Measurements from ENCODE around the gene METTL21A. TPM values are rescaled to one million over a fixed set of nuclear protein-coding genes. Genes with fewer than 3 reads are reported as not detected.

Gene METTL21A
- total and polyA plus RNA-seq, 2 of the 13 experiments (the other 11 are each of a cell fraction or from before 2014, with no cell fraction given), result 42.4 to 61.2 TPM

- no peak for TF ChIP-seq YY1 (IDR thresholded peaks at IDR 0.05; ENCODE audit: insufficient read depth, insufficient replicate concordance, low read depth, low read length)
- no peak for TF ChIP-seq SOX6 (IDR thresholded peaks at IDR 0.05)
- no peak for TF ChIP-seq SOX6 (CRISPR knock-in tag; IDR thresholded peaks at IDR 0.05)
- Histone ChIP-seq H3K4me1 (ENCODE audit: insufficient read depth, low read length) (no peaks in the 10 kb centered on the region), H3K27me3 (ENCODE audit: control insufficient read depth in 1 of 2, insufficient read depth in 2 of 2, low read length in 2 of 2) (no peaks in the 10 kb centered on the region), H2AFZ (ENCODE audit: low read length) (no peak overlapping the region), H3K4me3 (replicated peaks in 1 of 3; ENCODE audit: insufficient read depth in 1 of 3, low read depth in 2 of 3, low read length in 3 of 3) (no peak overlapping the region), H3K4me2 (ENCODE audit: low read depth, low read length) (no peak overlapping the region), H3K9ac (ENCODE audit: insufficient read depth, low read depth, low read length) (no peak overlapping the region), H4K20me1 (ENCODE audit: insufficient read depth, low read length) (no peaks in the 10 kb centered on the region; the same call in 1 of the 2 replicates), H3K9me3 (ENCODE audit: low read length) (no peaks in the 10 kb centered on the region), H3K36me3 (replicated peaks in 1 of 2; ENCODE audit: control insufficient read depth in 1 of 2, insufficient read depth in 2 of 2, low read length in 2 of 2) (peaks cover 14 to 44% of the 10 kb centered on the region in 2 experiments), H3K79me2 (ENCODE audit: insufficient read depth, low read length) (peaks cover 2% of the 10 kb centered on the region), H3K27ac (ENCODE audit: extremely low read length, insufficient read depth, low read length) (no peak overlapping the region)
- in situ Hi-C loops (cut with HindIII; ENCODE audit: extremely low pct_ligation_motif_present, low pct_unique_long_range_greater_than_20kb) (no loop called here), intact Hi-C loops (cut with micrococcal nuclease; ENCODE audit: unreplicated experiment) (no loop called here)
- TSS peak; percentile 40 for BruUV-seq (replicated peaks)
- 95% methylated on average over 4 of the region's 4 CpGs for WGBS (ENCODE audit: low lambda C conversion rate)
- POLR2A ChIA-PET, result interaction anchor here (1.2 to 1.3 kb wide), 2 partner anchors 9 to 13 kb away, joined by 3 to 4 read pairs; partner anchors contain the start of gene METTL21A
- CTCF ChIA-PET (ENCODE audit: low intra/inter-chr PET ratio, low total read pairs), result no interaction called here
- no peak for FAIRE-seq
- no peak for DNase-seq (ENCODE audit: low spot score)
- ATAC-seq, result no peak
These were observed 12.5 kb downstream of the METTL21A start for GRCh38 chr2:207612714-207613113.

DNA sequence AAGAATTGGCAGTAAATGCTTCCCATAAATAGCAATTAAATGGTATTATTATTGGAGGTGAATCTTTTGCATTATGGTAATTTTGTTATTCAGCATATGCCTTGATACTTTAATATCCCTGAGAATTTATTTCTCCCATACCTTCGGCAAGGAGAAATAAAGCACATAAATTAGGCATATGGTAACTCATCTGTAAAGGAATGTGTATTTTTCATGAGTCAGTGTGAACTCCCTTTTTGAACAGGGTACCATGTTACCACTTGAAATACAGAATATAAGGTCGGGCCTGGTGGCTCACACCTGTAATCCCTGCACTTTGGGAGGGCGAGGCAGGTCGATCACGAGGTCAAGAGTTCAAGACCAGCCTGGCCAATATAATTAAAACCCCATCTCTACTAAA is 18.4 kb downstream of the METTL21A start:
- in situ Hi-C loops (cut with HindIII; ENCODE audit: extremely low pct_ligation_motif_present, low pct_unique_long_range_greater_than_20kb), result no loop called here

More for the DNA sequence above, 18.4 kb downstream of the METTL21A start:
- no peaks in the 10 kb centered on the region for H3K27me3 ChIP-seq (ENCODE audit: control insufficient read depth in 1 of 2, insufficient read depth in 2 of 2, low read length in 2 of 2)
- peaks cover 0 to 3% of the 10 kb centered on the region in 2 experiments; a peak in 3 of 5 replicates for H3K36me3 ChIP-seq (replicated peaks in 1 of 2; ENCODE audit: control insufficient read depth in 1 of 2, insufficient read depth in 2 of 2, low read length in 2 of 2)
- no peak overlapping the region for H3K9ac ChIP-seq (ENCODE audit: insufficient read depth, low read depth, low read length)
- no peak for FAIRE-seq
- POLR2A ChIA-PET, result no interaction called here
- intact Hi-C loops (cut with micrococcal nuclease; ENCODE audit: unreplicated experiment), result no loop called here
- TF ChIP-seq FIP1L1 (IDR thresholded peaks at IDR 0.05; ENCODE audit: borderline replicate concordance, insufficient read depth, low read depth, low read length) (no peak), ZFP62 (CRISPR knock-in tag; IDR thresholded peaks at IDR 0.05) (no peak)
- no peak overlapping the region for H3K4me3 ChIP-seq (replicated peaks in 1 of 3; ENCODE audit: insufficient read depth in 1 of 3, low read depth in 2 of 3, low read length in 3 of 3)
- no peak overlapping the region for H3K4me2 ChIP-seq (ENCODE audit: low read depth, low read length)
- no peak for DNase-seq (ENCODE audit: low spot score)
- ATAC-seq, result no peak
- no peaks in the 10 kb centered on the region for H4K20me1 ChIP-seq (ENCODE audit: insufficient read depth, low read length)
- peaks cover 2% of the 10 kb centered on the region for H3K79me2 ChIP-seq (ENCODE audit: insufficient read depth, low read length)
- H3K9me3 ChIP-seq (ENCODE audit: low read length), result no peaks in the 10 kb centered on the region
- BruUV-seq (replicated peaks), result no TSS peak
- H3K27ac ChIP-seq (ENCODE audit: extremely low read length, insufficient read depth, low read length), result no peak overlapping the region
- CTCF ChIA-PET (ENCODE audit: low intra/inter-chr PET ratio, low total read pairs), result no interaction called here
- 97% methylated on average over 5 of the region's 5 CpGs for WGBS (ENCODE audit: low lambda C conversion rate)
- H2AFZ ChIP-seq (ENCODE audit: low read length), result no peak overlapping the region
- no peaks in the 10 kb centered on the region for H3K4me1 ChIP-seq (ENCODE audit: insufficient read depth, low read length)

Data from HepG2 (cell line).